ENCODE results near the gene STAT3.
"Not testable (repeated sequence)": the region's sequence is repeated elsewhere in the genome, so short reads cannot be mapped to it uniquely, and the experiment has no call there.

STAT3 gene

GRCh38 chr17:42409523-42410318, 21.5 kb upstream of the STAT3 start:
- DNase-seq (ENCODE audit: low read depth in 2 of 2) = no peak

GRCh38 chr17:42408061-42408460, 19.8 kb upstream of the STAT3 start:
- DNase-seq (ENCODE audit: low read depth in 2 of 2) = no peak

DNA sequence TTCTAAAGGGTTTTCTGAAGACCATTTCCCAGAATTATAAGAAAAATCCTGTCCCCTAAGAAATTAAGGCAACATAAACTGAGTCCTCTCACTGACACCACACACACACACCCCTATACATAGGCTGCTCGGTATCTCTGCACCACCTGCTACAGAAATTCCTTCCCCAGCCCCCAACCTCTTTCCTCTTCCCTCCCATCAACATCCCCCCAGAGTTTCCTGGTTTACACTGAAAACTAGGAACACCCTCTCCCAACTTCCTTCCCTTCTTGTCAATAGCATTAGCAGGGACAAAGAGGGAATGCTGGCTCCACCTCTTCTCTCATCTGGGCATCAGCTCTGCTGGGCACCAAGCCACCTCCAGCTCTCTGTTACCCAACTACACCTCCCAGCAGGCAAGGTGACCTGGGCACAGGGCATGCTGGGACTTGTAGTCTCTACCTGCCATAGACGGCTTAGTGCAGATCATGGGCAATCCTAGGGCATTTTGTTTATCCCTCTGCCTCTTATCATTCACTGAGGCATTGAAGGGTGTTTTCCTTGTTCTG, 19.1 kb upstream of the STAT3 start:
- DNase-seq (ENCODE audit: low read depth in 2 of 2) = peak; percentile 22 to 37

DNA sequence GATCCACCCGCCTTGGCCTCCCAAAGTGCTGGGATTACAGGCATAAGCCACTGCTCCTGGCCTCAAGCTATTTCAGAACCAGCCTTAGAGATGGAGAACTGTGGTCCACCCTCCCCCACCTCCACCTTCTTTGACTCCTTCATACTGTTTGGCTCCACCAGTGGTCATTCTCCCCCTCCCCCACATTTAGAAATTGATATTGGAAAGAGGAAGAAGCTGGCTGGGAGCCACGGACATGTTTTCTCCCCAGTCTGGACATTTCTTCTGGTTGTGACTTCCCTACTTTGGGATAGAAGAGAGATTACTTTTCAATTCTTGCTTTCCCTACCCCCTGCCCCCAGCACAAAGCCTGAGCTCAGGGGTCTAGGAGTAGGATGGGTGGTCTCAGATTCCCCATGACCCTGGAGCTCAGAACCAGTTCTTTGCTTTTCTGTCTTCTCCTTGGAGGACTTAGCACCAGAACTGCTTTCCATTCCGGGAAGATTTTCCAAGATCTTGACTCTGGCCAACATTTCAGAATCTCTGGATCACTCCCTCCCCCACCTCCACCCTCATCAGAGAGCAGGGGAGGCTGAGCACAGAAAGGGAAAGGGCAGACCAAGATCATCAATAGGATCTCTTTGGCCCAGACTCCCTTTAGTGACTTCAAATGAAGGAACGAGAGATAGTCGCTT, 18.5 kb upstream of the STAT3 start:
- DNase-seq (ENCODE audit: low read depth in 2 of 2) = no peak

DNA sequence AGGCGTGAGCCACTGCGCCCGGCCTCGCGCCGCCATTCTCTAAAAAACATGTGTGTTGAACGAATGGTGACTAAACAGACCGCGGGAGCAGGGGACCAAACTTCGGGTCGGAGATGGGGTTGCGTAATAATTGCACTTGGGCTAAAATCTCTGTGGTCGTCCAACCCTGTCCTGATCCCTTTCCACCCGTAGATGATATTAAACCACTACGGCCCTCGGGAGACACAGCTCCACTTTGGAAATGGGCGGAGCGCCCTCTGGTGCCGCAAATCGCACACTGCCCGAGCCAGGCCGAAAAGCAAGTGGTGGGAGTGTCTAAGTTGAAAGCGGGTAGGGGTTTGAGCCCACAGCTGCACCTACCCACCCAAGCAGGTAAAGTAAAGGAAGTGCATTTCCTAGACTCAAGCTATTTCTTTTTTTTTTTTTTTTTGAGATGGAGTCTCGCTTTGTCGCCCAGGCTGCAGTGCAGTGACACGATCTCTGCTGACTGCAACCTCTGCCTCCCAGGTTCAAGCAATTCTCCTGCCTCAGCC, 17.8 kb upstream of the STAT3 start:
- DNase-seq (ENCODE audit: low read depth in 2 of 2) = peak; percentile 56 to 65

DNA sequence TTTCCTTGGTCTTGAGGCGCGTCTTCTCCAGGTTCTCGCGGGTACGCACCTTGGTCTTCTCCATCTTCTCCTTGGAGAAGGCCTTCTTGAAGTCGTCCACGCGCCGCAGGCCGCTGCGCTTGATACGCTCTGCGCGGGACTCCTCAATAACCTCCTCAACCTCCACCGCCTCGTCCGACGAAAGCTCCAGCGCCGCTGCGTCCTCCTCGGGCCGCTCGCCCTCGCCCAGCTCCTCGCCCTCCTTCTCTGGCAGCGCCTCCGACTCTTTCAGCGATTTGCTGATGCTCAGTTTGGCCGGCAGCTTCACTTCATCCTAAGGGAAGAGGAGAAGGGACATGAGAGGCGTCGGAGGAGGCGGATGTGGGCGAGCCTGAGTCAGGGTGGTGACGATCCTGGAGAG, 16.8 kb upstream of the STAT3 start:
- no peak for DNase-seq (ENCODE audit: low read depth in 2 of 2)

GRCh38 chr17:42404326-42405055, 16.2 kb upstream of the STAT3 start:
- no peak for DNase-seq (ENCODE audit: low read depth in 2 of 2)

DNA sequence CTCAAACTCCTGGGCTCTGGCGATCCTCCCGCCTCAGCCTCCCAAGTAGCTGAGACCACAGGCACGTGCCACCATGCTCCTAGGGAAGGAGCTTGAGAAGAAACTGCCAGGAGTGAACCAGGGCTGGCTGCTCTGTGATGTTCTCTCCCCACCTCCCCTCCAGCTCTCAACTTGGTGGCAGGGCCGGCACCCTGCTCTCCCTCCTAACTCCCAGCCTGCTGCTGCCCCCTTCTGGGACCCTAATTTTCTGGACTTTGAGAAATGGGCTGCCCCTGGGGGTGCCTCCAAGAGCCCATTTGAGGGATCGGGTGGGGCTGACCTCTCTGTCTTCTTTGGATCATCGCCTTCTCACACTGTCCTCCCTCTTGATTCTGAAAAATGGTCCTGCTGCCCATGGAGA, 14.9 kb upstream of the STAT3 start:
- DNase-seq (ENCODE audit: low read depth in 2 of 2) = peak; percentile 26 to 28

GRCh38 chr17:42402117-42402516, 13.9 kb upstream of the STAT3 start:
- no peak for DNase-seq (ENCODE audit: low read depth in 2 of 2)

DNA sequence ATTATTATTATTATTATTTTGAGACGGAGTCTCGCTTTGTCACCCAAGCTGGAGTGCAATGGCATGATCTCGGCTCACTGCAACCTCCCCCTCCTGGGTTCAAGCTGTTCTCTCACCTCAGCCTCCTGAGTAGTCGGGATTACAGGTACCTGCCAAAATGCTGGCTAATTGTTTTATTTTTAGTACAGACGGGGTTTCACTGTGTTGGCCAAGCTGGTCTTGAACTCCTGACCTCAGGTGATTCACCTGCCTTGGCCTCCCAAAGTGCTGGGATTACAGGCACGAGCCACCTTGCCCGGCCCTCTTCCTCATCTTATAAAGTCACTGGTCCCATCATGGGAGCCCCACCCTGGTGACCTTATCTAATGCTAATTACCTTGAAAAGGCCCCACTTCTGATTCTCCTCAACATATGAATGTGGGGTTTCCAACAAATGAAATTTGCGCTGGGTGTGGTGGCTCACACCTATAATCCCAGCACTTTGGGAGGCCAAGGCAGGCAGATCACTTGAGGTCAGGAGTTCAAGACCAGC, 12.7 kb upstream of the STAT3 start:
- DNase-seq (ENCODE audit: low read depth in 2 of 2) = not testable (repeated sequence)

DNA sequence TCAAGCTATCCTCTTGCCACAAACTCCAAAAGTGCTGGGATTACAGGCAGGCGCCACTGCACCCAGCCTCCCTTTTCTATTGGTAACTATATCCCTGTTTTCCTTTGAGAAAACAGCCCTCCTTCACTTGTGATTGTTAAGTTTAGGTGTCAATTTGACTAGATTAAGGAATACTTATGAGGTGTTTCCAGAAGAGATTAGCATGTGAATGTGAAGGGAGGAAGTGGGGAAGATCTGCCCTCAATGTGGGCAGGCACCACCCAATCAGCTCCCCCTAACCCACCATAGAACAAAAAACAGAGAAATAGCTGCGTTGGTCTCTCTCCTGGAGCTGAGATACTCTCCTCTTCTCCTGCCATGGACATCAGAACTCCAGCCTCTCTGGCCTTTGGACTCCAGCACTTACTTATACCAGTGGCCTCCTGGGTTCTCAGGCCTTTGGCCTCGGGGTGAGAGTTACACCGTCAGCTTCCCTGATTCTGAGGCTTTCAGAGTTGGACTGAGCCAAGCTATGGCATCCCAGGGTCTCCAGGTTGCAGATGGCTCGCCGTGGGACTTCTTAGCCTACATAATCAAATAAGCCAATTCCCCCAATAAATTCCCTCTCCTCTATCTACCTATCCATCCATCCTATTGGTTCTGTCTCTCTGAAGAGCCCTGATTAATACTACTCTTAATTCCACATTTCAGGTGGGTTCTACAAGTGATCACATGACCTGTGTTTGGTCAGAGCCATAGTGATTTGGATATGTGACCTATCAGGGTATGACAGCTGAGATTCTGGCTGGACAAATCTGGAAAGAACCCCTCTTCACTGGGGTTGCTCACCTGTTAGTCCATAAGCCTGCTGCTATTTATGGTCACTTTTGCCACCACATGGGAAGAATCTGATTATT, 12.0 kb upstream of the STAT3 start:
- DNase-seq (ENCODE audit: low read depth in 2 of 2) = no peak

- no peak for DNase-seq (ENCODE audit: low read depth in 2 of 2)
Measured at GRCh38 chr17:42399121-42399520, 10.9 kb upstream of the STAT3 start.

- DNase-seq (ENCODE audit: low read depth in 2 of 2) = not testable (repeated sequence)
Measured at GRCh38 chr17:42395601-42396000, 7.4 kb upstream of the STAT3 start.

DNA sequence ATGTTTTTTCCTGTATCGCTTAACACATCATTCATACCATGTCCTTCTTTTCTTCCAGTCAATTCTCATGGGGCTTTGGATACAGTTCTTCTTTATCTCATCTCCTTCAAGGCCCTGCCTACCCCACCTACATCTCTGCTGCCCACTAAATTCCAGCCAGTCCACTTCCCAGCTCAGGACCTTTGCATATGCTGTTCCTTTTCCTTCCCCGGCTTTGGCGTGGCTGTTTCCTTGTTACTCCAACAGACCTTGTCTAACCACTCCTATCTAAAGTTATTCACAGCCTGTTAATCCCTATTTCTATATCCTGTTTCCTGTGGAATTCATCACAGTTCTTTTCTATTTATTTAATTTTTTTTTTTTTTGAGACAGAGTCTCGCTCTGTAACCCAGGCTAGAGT, 6.6 kb upstream of the STAT3 start:
- DNase-seq (ENCODE audit: low read depth in 2 of 2) = no peak

DNA sequence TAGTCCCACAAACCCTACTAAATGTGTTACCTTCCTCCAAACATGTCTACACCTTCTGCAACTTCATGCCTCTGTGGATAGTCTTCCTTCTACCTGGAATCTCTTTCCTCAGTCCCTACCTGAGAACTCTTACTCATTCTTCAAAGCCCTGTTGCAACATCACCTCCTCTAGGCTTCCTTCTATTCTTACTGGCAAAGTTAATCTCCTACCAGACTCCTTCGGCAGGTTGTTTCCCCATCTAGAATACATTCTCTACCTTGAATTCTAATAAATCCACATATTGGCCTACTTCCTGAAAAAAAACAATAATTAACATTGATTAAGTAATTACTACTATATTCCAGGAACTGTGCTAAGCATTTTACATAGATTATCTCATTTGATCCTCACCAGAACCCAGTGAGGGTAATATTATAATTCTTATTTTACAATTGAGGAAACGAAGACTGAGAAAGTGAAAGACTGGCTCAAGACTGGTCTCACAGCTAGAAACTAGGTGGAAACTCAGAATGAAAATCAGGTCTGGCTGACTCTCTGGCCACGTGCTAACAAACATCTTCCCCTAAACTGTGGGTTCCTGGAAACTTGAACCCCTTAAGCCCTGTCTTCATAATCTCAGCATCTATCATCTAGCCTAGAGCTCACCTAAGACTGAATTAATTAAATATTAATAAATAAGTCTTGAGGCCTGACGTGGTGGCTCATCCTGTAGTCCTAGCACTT, 4.6 kb upstream of the STAT3 start:
- no peak for DNase-seq (ENCODE audit: low read depth in 2 of 2)

- not testable (repeated sequence) for DNase-seq (ENCODE audit: low read depth in 2 of 2)
Measured at GRCh38 chr17:42391439-42391838, 3.2 kb upstream of the STAT3 start.

- DNase-seq (ENCODE audit: low read depth in 2 of 2) = no peak
Measured at GRCh38 chr17:42389899-42390298, 1.7 kb upstream of the STAT3 start.

- no peak for DNase-seq (ENCODE audit: low read depth in 2 of 2)
Measured at GRCh38 chr17:42389135-42389417, 834 bp upstream of the STAT3 start.

DNA sequence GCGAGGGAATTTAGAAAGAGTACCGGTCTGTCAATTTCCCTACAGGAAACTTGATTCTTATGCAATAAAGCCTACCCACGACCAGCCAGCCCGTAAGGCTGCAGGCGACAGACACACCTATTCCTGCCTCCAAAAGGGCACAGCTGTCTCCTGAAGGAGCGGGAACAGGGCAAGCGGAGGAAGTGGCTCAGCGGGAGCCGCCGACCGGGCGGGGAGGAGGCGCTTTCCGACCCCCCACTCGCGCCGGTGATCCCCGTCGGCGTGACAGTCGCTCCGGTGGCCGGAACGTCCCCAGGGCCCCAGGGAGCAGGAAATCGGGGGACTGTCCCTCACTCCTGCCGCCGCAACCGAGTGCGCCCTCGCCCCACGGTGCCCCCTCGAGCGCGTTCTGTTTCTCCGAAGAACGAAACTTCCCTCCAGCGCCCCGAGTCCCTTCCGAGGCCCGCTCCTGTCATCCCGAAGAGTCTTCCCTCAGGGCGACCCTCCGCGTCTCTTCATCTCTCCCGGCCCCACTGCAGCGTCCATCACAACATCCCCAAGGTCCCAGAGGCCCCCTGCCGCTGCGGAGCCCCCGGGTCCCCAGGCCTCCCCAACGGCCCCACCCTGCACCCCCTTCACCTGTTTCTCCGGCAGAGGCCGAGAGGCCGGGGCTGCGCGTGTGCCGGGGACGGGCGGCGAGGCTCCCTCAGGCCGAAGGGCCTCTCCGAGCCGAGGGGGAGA, 421 bp downstream of the STAT3 start:
- DNase-seq (ENCODE audit: low read depth in 2 of 2) = peak in 1 of 2 donors; percentile 25

Measured in stimulated activated CD8-positive, alpha-beta memory T cell treated with anti-CD3 and anti-CD28 coated beads, Interleukin-7, amount 100 ng/mL, for 4 hours (primary cell).